Ectodermal cell (in vitro differentiated cells): ENCODE measurements around the gene ARHGAP12.

ENCODE experiments used
- H3K27ac ChIP-seq: 2 replicates; pipeline ENCODE4 v1.7.0; 2013; ENCODE audit warnings: mild to moderate bottlenecking, low read depth, low read length; ENCODE audit not compliant: insufficient read depth, poor library complexity, severe bottlenecking
- H3K27me3 ChIP-seq: 2 replicates; pipeline ENCODE4 v1.7.0; 2013; ENCODE audit warnings: mild to moderate bottlenecking, low read length; ENCODE audit not compliant: insufficient read depth, control insufficient read depth, poor library complexity, severe bottlenecking
- H3K36me3 ChIP-seq: one replicate; pipeline ENCODE4 v1.7.0; 2013; ENCODE audit warnings: low read length; ENCODE audit not compliant: control insufficient read depth, insufficient read depth
- H3K4me1 ChIP-seq: one replicate; pipeline ENCODE4 v1.7.0; 2013; ENCODE audit warnings: low read length; ENCODE audit not compliant: control insufficient read depth, insufficient read depth
- H3K4me3 ChIP-seq: 2 replicates; pipeline ENCODE4 v1.7.0; 2013; ENCODE audit warnings: low read depth, low read length, control low read depth; ENCODE audit not compliant: insufficient read depth
- H3K9me3 ChIP-seq: 2 replicates; pipeline ENCODE4 v1.7.0; 2013; ENCODE audit warnings: mild to moderate bottlenecking, low read length, moderate library complexity; ENCODE audit not compliant: control insufficient read depth
- WGBS, 2 experiments: methylation state at CpG; one replicate each; pipeline ENCODE4 v1.1.7; 2013; ENCODE audit warnings: missing lambda C conversion rate in 2 of 2; 5-methylcytosine and 5-hydroxymethylcytosine counted together

ARHGAP12 gene

DNA sequence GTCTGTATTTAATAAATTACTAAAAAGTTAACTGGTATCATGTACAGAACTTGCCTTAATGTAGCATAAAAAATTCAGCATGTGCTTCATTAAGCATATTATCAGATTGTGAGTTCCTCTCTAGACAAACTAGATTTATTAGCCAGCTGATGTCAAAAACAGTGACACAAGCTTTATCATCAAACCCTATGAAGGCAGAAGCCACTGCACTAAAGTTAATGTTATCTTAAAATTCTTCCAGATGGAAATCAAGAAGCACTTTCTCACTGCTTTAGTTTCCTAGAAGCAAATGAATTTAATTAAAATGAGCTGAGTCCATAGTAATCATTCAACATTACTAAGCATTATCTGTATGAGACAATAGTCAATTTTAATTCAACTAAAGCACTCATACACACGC lies 96.4 kb downstream of the ARHGAP12 start:
- no peaks in the 10 kb centered on the region for H3K27me3 ChIP-seq
- no peaks in the 10 kb centered on the region for H3K4me1 ChIP-seq
- WGBS, 2 experiments, result 90 to 96% methylated on average over 1 of the region's 1 CpG
- H3K27ac ChIP-seq, result no peak overlapping the region
- no peak overlapping the region for H3K4me3 ChIP-seq
- H3K36me3 ChIP-seq, result no peaks in the 10 kb centered on the region
- H3K9me3 ChIP-seq, result no peaks in the 10 kb centered on the region

GRCh38 chr10:31830887-31831286 lies 97.7 kb downstream of the ARHGAP12 start:
- no peak overlapping the region for H3K4me3 ChIP-seq

DNA sequence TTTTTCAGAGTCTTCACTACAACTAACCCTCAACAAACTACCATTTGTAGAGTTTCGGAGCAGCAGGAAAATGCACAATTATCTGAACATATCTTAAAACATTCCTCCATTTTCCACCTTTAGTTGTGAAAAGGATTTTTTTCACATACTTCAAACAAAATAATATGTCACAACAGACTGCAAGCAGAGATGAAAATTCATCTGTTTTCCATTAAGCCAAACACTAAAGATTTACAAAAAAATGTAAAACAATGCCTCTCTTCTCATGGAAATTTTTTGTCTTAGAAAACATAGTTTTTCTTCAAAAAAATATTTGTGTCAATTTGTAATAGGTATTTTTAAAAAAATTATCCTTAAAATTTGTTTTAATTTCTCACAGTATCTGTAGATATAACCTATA lies 98.9 kb downstream of the ARHGAP12 start:
- no peak overlapping the region for H3K4me3 ChIP-seq
- no peaks in the 10 kb centered on the region for H3K9me3 ChIP-seq
- no peak overlapping the region for H3K27ac ChIP-seq
- H3K27me3 ChIP-seq, result no peaks in the 10 kb centered on the region
- H3K4me1 ChIP-seq, result no peaks in the 10 kb centered on the region
- H3K36me3 ChIP-seq, result no peaks in the 10 kb centered on the region
- 100% methylated on average over 1 of the region's 1 CpG for WGBS, 2 experiments

More at GRCh38 chr10:31830887-31831286, 97.7 kb downstream of the ARHGAP12 start:
- H3K36me3 ChIP-seq, result no peaks in the 10 kb centered on the region
- H3K27me3 ChIP-seq, result no peaks in the 10 kb centered on the region
- no peaks in the 10 kb centered on the region for H3K4me1 ChIP-seq
- H3K27ac ChIP-seq, result no peak overlapping the region
- 94 to 97% methylated on average over 4 to 5 of the region's 5 CpGs for WGBS, 2 experiments
- H3K9me3 ChIP-seq, result no peaks in the 10 kb centered on the region

GRCh38 chr10:31823358-31823757 lies 105.3 kb downstream of the ARHGAP12 start:
- Histone ChIP-seq H3K36me3 (no peaks in the 10 kb centered on the region), H3K4me1 (no peaks in the 10 kb centered on the region), H3K27me3 (no peaks in the 10 kb centered on the region), H3K4me3 (no peak overlapping the region), H3K27ac (no peak overlapping the region), H3K9me3 (no peaks in the 10 kb centered on the region)
- 94 to 100% methylated on average over 4 of the region's 4 CpGs for WGBS, 2 experiments

- Histone ChIP-seq H3K4me1 (no peaks in the 10 kb centered on the region), H3K27ac (no peak overlapping the region), H3K36me3 (no peaks in the 10 kb centered on the region), H3K4me3 (no peak overlapping the region), H3K9me3 (no peaks in the 10 kb centered on the region), H3K27me3 (no peaks in the 10 kb centered on the region)
- WGBS, 2 experiments, result 96% methylated on average over 4 to 8 of the region's 8 CpGs
Observed at GRCh38 chr10:31822616-31823318, 105.9 kb downstream of the ARHGAP12 start.

DNA sequence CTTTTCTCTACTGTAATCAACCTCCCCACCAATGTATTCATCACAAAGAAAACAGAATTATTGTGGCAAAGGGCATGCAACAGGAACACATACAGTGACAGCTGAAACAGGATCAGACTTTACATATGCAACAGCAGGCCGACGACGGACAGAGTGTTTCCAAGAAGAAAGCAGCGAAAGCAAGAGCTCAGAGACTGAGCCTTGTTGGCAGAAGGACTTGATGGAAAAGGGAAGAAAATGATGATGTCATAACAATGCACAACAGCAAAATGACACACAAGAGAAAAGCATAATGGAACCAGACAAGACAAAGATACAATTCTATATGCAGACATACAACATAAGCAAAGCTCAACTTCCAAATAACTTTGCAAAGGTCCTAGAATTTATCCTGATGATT lies 106.5 kb downstream of the ARHGAP12 start:
- Histone ChIP-seq H3K27me3 (no peaks in the 10 kb centered on the region), H3K36me3 (no peaks in the 10 kb centered on the region), H3K9me3 (no peaks in the 10 kb centered on the region), H3K4me1 (no peaks in the 10 kb centered on the region), H3K27ac (no peak overlapping the region), H3K4me3 (no peak overlapping the region)
- 82 to 91% methylated on average over 4 of the region's 4 CpGs for WGBS, 2 experiments

DNA sequence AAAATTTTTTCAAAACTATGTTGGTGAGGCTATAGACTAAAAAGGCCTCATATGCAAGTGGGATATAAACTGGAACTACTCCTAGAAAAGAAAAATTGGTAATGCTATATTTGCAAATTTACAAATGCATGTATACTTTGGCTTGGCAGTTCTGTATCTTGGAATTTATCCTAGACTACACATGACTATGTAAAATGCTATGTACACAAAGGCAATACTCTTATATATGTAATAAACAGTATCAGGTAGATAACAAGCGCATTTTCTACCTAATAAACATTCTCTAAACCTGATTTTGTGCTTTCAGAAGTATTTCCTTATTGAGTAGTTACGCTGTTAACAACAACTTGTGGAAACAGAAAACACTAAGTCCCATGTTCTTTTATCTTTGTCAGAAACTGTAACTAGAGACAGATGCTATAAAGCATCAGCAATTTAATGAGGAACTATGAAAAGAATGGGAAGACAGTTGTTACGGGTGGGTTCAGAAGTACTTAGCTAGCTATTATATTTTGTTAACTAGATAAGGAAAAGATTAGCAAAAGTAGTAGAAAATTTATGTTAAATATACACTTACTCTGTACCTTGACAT lies 107.8 kb downstream of the ARHGAP12 start:
- WGBS, 2 experiments, result 96 to 100% methylated on average over 1 to 3 of the region's 3 CpGs
- Histone ChIP-seq H3K27me3 (no peaks in the 10 kb centered on the region), H3K36me3 (peaks cover 6% of the 10 kb centered on the region), H3K4me1 (no peaks in the 10 kb centered on the region), H3K4me3 (no peak overlapping the region), H3K9me3 (no peaks in the 10 kb centered on the region), H3K27ac (no peak overlapping the region)

DNA sequence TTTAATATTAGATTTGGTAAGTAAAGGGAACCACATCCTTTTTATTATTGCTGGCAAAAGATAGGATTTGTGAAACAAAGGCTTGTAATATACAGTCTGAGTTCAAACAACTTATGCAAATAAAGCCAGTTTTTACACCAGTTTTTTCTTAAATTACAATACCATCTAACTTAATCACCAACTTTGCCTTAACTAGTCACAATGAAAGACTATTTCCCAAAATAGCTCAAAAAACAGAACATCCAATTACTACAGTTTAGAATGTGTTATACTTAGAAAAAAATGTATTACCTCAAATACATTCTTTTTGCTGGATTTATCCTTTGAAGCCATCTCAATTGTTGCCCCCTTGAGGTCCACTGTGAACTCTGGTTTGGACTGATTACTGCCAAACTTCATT lies 108.5 kb downstream of the ARHGAP12 start:
- no peak overlapping the region for H3K4me3 ChIP-seq
- H3K36me3 ChIP-seq, result peaks cover 6% of the 10 kb centered on the region
- H3K27ac ChIP-seq, result no peak overlapping the region
- H3K9me3 ChIP-seq, result no peaks in the 10 kb centered on the region
- no peaks in the 10 kb centered on the region for H3K4me1 ChIP-seq
- no peaks in the 10 kb centered on the region for H3K27me3 ChIP-seq

- Histone ChIP-seq H3K4me1 (no peaks in the 10 kb centered on the region), H3K4me3 (no peak overlapping the region), H3K9me3 (no peaks in the 10 kb centered on the region), H3K27me3 (no peaks in the 10 kb centered on the region), H3K36me3 (peaks cover 6% of the 10 kb centered on the region), H3K27ac (no peak overlapping the region)
- 90 to 91% methylated on average over 3 of the region's 3 CpGs for WGBS, 2 experiments
Observed at GRCh38 chr10:31819391-31819820, 109.2 kb downstream of the ARHGAP12 start.

DNA sequence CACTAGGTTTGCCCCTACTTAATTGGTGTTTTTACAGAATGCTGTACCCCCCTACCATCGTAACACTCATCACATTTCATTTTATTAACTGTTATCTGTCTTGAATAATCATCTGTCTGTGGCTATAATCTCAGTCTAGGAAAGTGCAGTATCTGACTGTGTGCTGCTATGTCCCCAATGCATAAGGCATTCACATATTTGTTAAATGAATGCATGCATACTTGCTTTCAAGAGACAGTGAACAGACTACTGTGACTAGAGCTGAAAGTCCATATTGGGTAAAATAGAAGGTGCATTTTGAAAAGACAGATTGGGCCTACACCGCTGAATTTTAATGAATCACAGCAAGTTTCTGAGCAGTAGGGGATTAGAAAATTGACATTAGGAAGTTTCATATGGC lies 112.3 kb downstream of the ARHGAP12 start:
- H3K27me3 ChIP-seq, result no peaks in the 10 kb centered on the region
- H3K4me3 ChIP-seq, result no peak overlapping the region
- H3K36me3 ChIP-seq, result peaks cover 10% of the 10 kb centered on the region
- no peaks in the 10 kb centered on the region for H3K9me3 ChIP-seq
- 93 to 97% methylated on average over 2 of the region's 2 CpGs for WGBS, 2 experiments
- H3K4me1 ChIP-seq, result no peaks in the 10 kb centered on the region
- no peak overlapping the region for H3K27ac ChIP-seq
